ENCODE measurements around the gene CASZ1.

CASZ1 gene

DNA sequence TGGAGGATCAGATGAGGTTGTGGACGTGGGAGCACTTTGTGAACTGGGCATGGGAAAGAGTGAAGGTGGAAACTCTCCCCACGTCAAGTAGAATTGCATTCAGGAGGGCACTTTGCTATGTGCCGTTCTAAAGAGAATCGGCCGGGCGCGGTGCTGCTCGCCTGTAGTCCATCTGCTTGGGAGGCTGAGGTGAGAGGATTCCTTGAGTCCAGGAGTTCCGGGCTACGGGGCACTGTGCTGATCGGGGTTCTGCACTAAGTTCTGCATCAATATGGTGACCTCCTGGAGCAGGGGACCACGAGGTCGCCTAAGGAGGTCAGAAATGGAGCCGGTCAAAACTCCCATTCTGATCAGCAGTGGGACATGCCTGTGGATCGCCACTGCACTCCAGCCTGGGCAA lies 179.8 kb downstream of the CASZ1 start:
- H3K27ac ChIP-seq = no peak overlapping the region
- TF ChIP-seq CTCF (IDR thresholded peaks at IDR 0.05) (no peak), ZFX (IDR thresholded peaks at IDR 0.05; ENCODE audit: borderline replicate concordance) (no peak)

DNA sequence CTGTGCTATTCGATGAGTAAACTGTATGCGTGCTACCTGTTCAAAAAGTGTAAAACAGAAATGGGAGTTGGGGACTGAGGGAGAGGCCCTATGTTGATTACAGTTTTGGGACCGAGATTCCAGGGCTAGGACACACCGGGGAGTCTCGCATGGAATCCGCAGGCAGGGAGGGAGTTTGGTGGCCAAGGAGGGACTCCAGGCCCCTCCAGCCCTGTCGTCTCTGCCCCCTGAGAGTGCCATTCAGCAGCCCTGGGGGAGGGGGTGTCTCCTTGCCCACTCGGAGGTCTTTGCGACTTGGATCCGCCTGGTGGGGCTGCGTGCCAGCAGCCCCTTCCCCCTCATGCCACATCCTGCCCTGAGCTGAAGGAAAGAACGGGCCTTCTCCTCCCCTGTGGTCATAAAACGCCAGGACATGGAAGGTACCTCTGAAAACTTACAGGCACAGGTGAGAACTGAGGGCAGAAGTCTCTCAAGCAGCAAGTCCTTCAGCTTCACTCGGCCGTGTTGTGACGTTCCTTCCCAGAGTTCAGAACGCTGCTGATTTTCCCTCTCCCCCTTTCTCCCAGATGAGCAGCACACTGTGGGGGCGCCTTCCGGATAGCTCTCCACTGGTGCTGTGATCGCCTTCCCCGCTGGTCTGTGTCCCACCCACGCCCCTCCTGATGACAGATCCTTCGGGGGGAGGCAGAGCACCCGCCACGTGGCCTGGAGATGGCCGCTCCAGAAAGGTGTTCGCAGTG lies 180.3 kb downstream of the CASZ1 start:
- TF ChIP-seq CTCF (IDR thresholded peaks at IDR 0.05) = no peak
- no peak for TF ChIP-seq ZFX (IDR thresholded peaks at IDR 0.05; ENCODE audit: borderline replicate concordance)

GRCh38 chr1:10615332-10615731 lies 181.1 kb downstream of the CASZ1 start:
- H3K27ac ChIP-seq = no peak overlapping the region
- TF ChIP-seq ZFX (IDR thresholded peaks at IDR 0.05; ENCODE audit: borderline replicate concordance) (no peak), CTCF (IDR thresholded peaks at IDR 0.05) (no peak)

More for the DNA sequence above, 180.3 kb downstream of the CASZ1 start:
- no peak overlapping the region for H3K27ac ChIP-seq

- no peak overlapping the region for H3K27ac ChIP-seq
- no peak for TF ChIP-seq CTCF (IDR thresholded peaks at IDR 0.05)
- TF ChIP-seq ZFX (IDR thresholded peaks at IDR 0.05; ENCODE audit: borderline replicate concordance) = no peak
Observed at GRCh38 chr1:10614377-10615225, 181.8 kb downstream of the CASZ1 start.

DNA sequence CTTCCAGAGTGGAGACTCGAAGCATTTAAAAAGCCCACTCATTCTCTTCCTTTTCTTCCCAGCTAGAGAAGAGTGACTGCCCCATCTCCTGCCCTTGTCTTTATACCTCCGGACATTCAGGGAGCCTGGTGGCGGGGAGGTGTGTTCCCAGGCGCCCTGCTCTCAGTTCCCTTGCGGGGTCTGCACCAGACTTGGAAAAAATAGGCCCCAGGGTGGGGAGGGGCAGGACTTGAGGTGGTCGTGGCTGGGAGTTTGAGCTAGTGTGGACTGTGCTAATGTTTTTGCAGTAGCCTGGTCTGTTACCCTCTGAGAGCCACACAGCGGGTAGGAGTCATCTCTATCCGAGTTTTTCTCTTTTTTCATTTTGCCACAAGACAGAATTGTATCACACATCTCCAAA lies 182.6 kb downstream of the CASZ1 start:
- no peak overlapping the region for H3K27ac ChIP-seq
- TF ChIP-seq CTCF (IDR thresholded peaks at IDR 0.05) = no peak
- no peak for TF ChIP-seq ZFX (IDR thresholded peaks at IDR 0.05; ENCODE audit: borderline replicate concordance)

DNA sequence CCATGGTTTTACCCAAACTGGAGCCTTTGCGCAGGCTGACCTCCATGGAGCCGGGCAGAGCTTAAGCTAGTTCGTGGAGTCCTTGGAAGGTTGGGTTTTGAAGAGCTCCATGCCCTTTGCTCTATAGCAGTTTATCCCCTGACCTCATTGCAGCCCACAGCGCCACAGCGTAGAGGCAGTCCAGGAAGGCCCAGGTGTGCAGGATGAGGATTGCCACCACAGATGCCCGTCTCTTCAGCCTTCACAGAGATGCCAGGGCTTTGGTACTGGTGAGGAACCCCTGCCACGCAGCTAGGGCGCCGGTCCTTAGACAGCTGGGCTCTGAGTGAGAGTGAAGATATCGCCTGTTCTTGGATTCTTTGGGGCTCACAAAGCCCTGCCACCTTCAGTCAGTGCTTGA lies 183.1 kb downstream of the CASZ1 start:
- TF ChIP-seq ZFX (IDR thresholded peaks at IDR 0.05; ENCODE audit: borderline replicate concordance) = no peak
- TF ChIP-seq CTCF (IDR thresholded peaks at IDR 0.05) = no peak
- H3K27ac ChIP-seq = no peak overlapping the region
